Uterus (tissue), 4 donors: ENCODE results near the gene CIAO3. TPM values are rescaled to one million over a fixed set of nuclear protein-coding genes. Genes with fewer than 3 reads are reported as not detected.

Source experiments
- DNase-seq, 2 donors: peaks; one replicate each; pipeline ENCODE4 v3.0.0-alpha.2; 2019 to 2020
- H3K27ac ChIP-seq, 2 donors: fragments of 200-600 bp; sonication (generic); 1 replicate in 1 of 2; 2 replicates in 1 of 2; pipeline ENCODE4 v1.5.1; 2016 to 2018
- H3K27me3 ChIP-seq, 2 donors: fragments of 200-600 bp; sonication (generic); one replicate each; pipeline ENCODE4 v1.5.1; 2018 to 2019; ENCODE audit warnings: control low read depth in 1 of 2
- H3K36me3 ChIP-seq, 2 donors: fragments of 200-600 bp; sonication (generic); one replicate each; pipeline ENCODE4 v1.5.1; 2019; ENCODE audit warnings: control low read depth in 1 of 2
- H3K4me1 ChIP-seq, 2 donors: fragments of 200-600 bp; sonication (generic); one replicate each; pipeline ENCODE4 v1.5.1; 2018 to 2019; ENCODE audit warnings: control low read depth in 1 of 2
- H3K4me3 ChIP-seq, 2 donors: fragments of 200-600 bp; sonication (generic); 1 replicate in 1 of 2; 2 replicates in 1 of 2; pipeline ENCODE4 v1.5.1; 2018 to 2019; ENCODE audit warnings: mild to moderate bottlenecking in 1 of 2
- H3K9me3 ChIP-seq, 2 donors: fragments of 200-600 bp; sonication (generic); one replicate each; pipeline ENCODE4 v1.5.1; 2019; ENCODE audit warnings: control low read depth in 1 of 2
- CTCF ChIP-seq, 4 experiments: fragments of 200-600 bp in 2 of 4; fragments of 450-650 bp in 2 of 4; sonication (generic) in 2 of 4; IDR thresholded peaks; one replicate each; pipeline ENCODE4 v1.5.1; 2016 to 2019; ENCODE audit warnings: antibody characterized with exemption in 4 of 4, mild to moderate bottlenecking in 2 of 4, moderate library complexity in 1 of 4
- POLR2A ChIP-seq, 2 donors: fragments of 450-650 bp; IDR thresholded peaks; one replicate each; pipeline ENCODE4 v1.6.1; 2016; ENCODE audit warnings: antibody characterized with exemption in 2 of 2, mild to moderate bottlenecking in 1 of 2, moderate library complexity in 1 of 2
- intact Hi-C: fragments of 100-400 bp; cut with DNase I; formaldehyde crosslinking; loops from one replicate; pipeline ENCODE4 v1.15.1; 2023; ENCODE audit warnings: low total_unique reads
- microRNA counts, 2 donors: library from miRNA; unstranded; fragments of <30 nt; microRNA quantifications; one replicate each; lab custom pipeline; 2016 to 2017
- microRNA-seq: library from miRNA; unstranded; fragments of <30 nt; microRNA quantifications from one replicate; pipeline ENCODE4, GENCODE V29; 2016; ENCODE audit warnings: borderline microRNAs expressed, borderline replicate concordance
- small RNA-seq: library from RNA; depleted of rRNA; stranded (forward); fragments of <200 nt; gene quantifications from one replicate; pipeline ENCODE3, GENCODE V24; 2016
- total RNA-seq, 4 donors: library from RNA; depleted of rRNA in 3 of 4; stranded (reverse); fragments of >200 nt in 3 of 4; gene quantifications; one replicate each; pipeline versions ENCODE4 v1.1.0 to v1.2.4, GENCODE V29; 2014 to 2023
- donor health status: DM: yes; HTN: yes; CAD: no.

The CIAO3 gene
- total RNA-seq, 4 donors from 2014 or later = 14.1 to 43.3 (median 25.0) TPM

GRCh38 chr16:680625-680945 lies 60.2 kb downstream of the CIAO3 start:
- intact Hi-C loops = no loop called here
- no peaks in the 10 kb centered on the region for H3K36me3 ChIP-seq
- no peaks in the 10 kb centered on the region for H3K9me3 ChIP-seq
- H3K4me3 ChIP-seq = peak overlapping the region; percentile 39 to 82
- H3K4me1 ChIP-seq = peaks cover 0 to 34% of the 10 kb centered on the region in 2 donors
- no peak for DNase-seq
- H3K27ac ChIP-seq = peak overlapping the region; percentile 86 to 96
- TF ChIP-seq CTCF (IDR thresholded peaks at IDR 0.05) (no peak), POLR2A (IDR thresholded peaks at IDR 0.05) (no peak)
- no peaks in the 10 kb centered on the region for H3K27me3 ChIP-seq

- DNase-seq = peak; percentile 90
- no peaks in the 10 kb centered on the region for H3K9me3 ChIP-seq
- intact Hi-C loops = no loop called here
- peaks cover 0 to 38% of the 10 kb centered on the region in 2 donors for H3K4me1 ChIP-seq
- H3K27ac ChIP-seq = peak within 1 kb of the TSS; percentile 86 to 96
- H3K4me3 ChIP-seq = peak within 1 kb of the TSS; percentile 43 to 82
- TF ChIP-seq POLR2A (IDR thresholded peaks at IDR 0.05) (peak; percentile 66 to 88), CTCF (IDR thresholded peaks at IDR 0.05) (peak in 1 of 4 experiments; percentile 2)
- H3K27me3 ChIP-seq = no peaks in the 10 kb centered on the region
- no peaks in the 10 kb centered on the region for H3K36me3 ChIP-seq
These were observed 60.8 kb downstream of the CIAO3 start, which contains the start of gene STUB1 for GRCh38 chr16:679814-680624. TSS of gene STUB1 (plus strand) at chr16:680410. CDS start at chr16:680526, 116 bp downstream.

MicroRNA genes within 50 kb of the gene (microRNA counts, 767-probe panel; counts per million panel counts)
- 0 to 394 counts per million in 2 donors for microRNA hsa-miR-662 (lab: Ali Mortazavi, UCI)

Small RNA genes lying within 50 kb of the gene (microRNA-seq; reads per million reads assigned to microRNA genes)
- gene MIR662 = not detected

Small RNA genes lying within 50 kb of the gene (small RNA-seq; reads per million reads assigned to genes)
- not detected for gene MIR662

Other genes with a start within 250 kb of the CIAO3 start
- gene CAPN15, start 213.3 kb downstream of the CIAO3 start, total RNA-seq = 10 to 100 TPM in 3 of 4 donors, 1 to 10 TPM in 1; 7.9 to 37.3 (median 19.3) TPM
- not detected for gene PRR35, start 180.6 kb downstream of the CIAO3 start, total RNA-seq
- 1 to 10 TPM; 1.2 to 7.5 (median 1.5) TPM for gene NHLRC4, start 174.0 kb downstream of the CIAO3 start, total RNA-seq
- gene PIGQ, start 171.0 kb downstream of the CIAO3 start, total RNA-seq = 10 to 100 TPM in 3 of 4 donors, 1 to 10 TPM in 1; 10.0 to 56.9 (median 30.7) TPM
- gene RAB40C, start 150.9 kb downstream of the CIAO3 start, total RNA-seq = 10 to 100 TPM in 2 of 4 donors, 1 to 10 TPM in 1, under 1 TPM in 1; 0.59 to 25.4 (median 14.3) TPM
- gene WFIKKN1, start 110.0 kb downstream of the CIAO3 start, total RNA-seq = 1 to 10 TPM in 1 of 4 donors, under 1 TPM in 2, not detected in 1; 0.26 to 1.4 (median 0.76) TPM
- 100 to 1,000 TPM in 2 of 4 donors, 10 to 100 TPM in 2; 29.5 to 171 (median 97.1) TPM for gene METTL26, start 104.7 kb downstream of the CIAO3 start, total RNA-seq
- gene MCRIP2, start 99.2 kb downstream of the CIAO3 start, total RNA-seq = 10 to 100 TPM in 2 of 4 donors, 1 to 10 TPM in 2; 2.6 to 62.0 (median 17.0) TPM
- 10 to 100 TPM; 18.2 to 79.3 (median 46.9) TPM for gene WDR90, start 91.6 kb downstream of the CIAO3 start, total RNA-seq
- gene RHOT2, start 72.9 kb downstream of the CIAO3 start, total RNA-seq = 10 to 100 TPM; 29.1 to 99.7 (median 71.7) TPM
- 1 to 10 TPM in 2 of 4 donors, not detected in 2; 1.5 to 2.0 TPM for gene RHBDL1, start 65.3 kb downstream of the CIAO3 start, total RNA-seq
- 100 to 1,000 TPM in 2 of 4 donors, 10 to 100 TPM in 2; 62.7 to 212 (median 93.3) TPM for gene STUB1, start 60.6 kb downstream of the CIAO3 start, total RNA-seq
- gene JMJD8, start 56.7 kb downstream of the CIAO3 start, total RNA-seq = 100 to 1,000 TPM in 1 of 4 donors, 10 to 100 TPM in 3; 45.6 to 111 (median 57.4) TPM
- 10 to 100 TPM in 1 of 4 donors, 1 to 10 TPM in 3; 2.3 to 12.0 (median 4.2) TPM for gene WDR24, start 50.6 kb downstream of the CIAO3 start, total RNA-seq
- under 1 TPM in 2 of 4 donors, not detected in 2; 0.21 to 0.37 TPM for gene FBXL16, start 35.2 kb downstream of the CIAO3 start, total RNA-seq
- gene METRN, start 25.9 kb downstream of the CIAO3 start, total RNA-seq = 10 to 100 TPM; 19.1 to 76.5 (median 26.7) TPM
- 10 to 100 TPM in 3 of 4 donors, 1 to 10 TPM in 1; 6.2 to 21.1 (median 19.1) TPM for gene ANTKMT, start 19.9 kb downstream of the CIAO3 start, total RNA-seq
- gene CCDC78, start 14.6 kb downstream of the CIAO3 start, total RNA-seq = 1 to 10 TPM in 3 of 4 donors, not detected in 1; 1.3 to 5.3 (median 2.3) TPM
- 1 to 10 TPM in 2 of 4 donors, not detected in 2; 1.0 to 3.4 TPM for gene HAGHL, start 13.9 kb downstream of the CIAO3 start, total RNA-seq
- gene MSLN, start 19.7 kb upstream of the CIAO3 start, total RNA-seq = 10 to 100 TPM in 3 of 4 donors, 1 to 10 TPM in 1; 4.6 to 30.8 (median 15.7) TPM
- gene RPUSD1, start 47.4 kb upstream of the CIAO3 start, total RNA-seq = 10 to 100 TPM in 3 of 4 donors, 1 to 10 TPM in 1; 5.9 to 80.0 (median 16.7) TPM
- 100 to 1,000 TPM in 1 of 4 donors, 10 to 100 TPM in 2, under 1 TPM in 1; under 0.01 to 895 (median 31.1) TPM for gene CHTF18, start 47.6 kb upstream of the CIAO3 start, total RNA-seq
- not detected for gene GNG13, start 59.7 kb upstream of the CIAO3 start, total RNA-seq
- 10 to 100 TPM; 21.8 to 47.9 (median 36.0) TPM for gene LMF1, start 230.0 kb upstream of the CIAO3 start, total RNA-seq
- gene SOX8, start 240.8 kb upstream of the CIAO3 start, total RNA-seq = 1 to 10 TPM in 2 of 4 donors, under 1 TPM in 1, not detected in 1; under 0.01 to 6.4 (median 1.1) TPM